ENCODE measurements around the gene DOCK1. TPM values are rescaled to one million over a fixed set of nuclear protein-coding genes. Genes with fewer than 3 reads are reported as not detected.

Gene DOCK1
- total and polyA plus RNA-seq, 2 donors from 2014 or later = 15.8 to 81.7 TPM

GRCh38 chr10:127125331-127125730, 220.1 kb downstream of the DOCK1 start:
- no peak for FAIRE-seq
- Histone ChIP-seq H3K27ac (ENCODE audit: low read depth in 2 of 2, low read length in 2 of 2) (no peak overlapping the region), H3K9me3 (ENCODE audit: control insufficient read depth in 2 of 3, insufficient read depth in 1 of 3, low read length in 3 of 3) (no peaks in the 10 kb centered on the region), H3K4me3 (ENCODE audit: low read length in 3 of 3) (no peak overlapping the region), H3K27me3 (ENCODE audit: control insufficient read depth, insufficient read depth, low read length) (no peaks in the 10 kb centered on the region), H3K4me1 (ENCODE audit: control insufficient read depth in 2 of 3, insufficient read depth in 2 of 3, low read depth in 1 of 3, low read length in 3 of 3) (no peaks in the 10 kb centered on the region), H3K9ac (ENCODE audit: low read length in 3 of 3) (no peak overlapping the region), H3K36me3 (ENCODE audit: control insufficient read depth in 2 of 3, insufficient read depth in 3 of 3, low read length in 3 of 3) (peaks cover 3 to 13% (median 4%) of the 10 kb centered on the region in 3 donors)
- no peak for DNase-seq
- intact Hi-C loops (cut with DNase I) = no loop called here
- no peak for TF ChIP-seq CTCF (IDR thresholded peaks at IDR 0.05; ENCODE audit: borderline replicate concordance, extremely low read depth, insufficient read depth)

GRCh38 chr10:127127822-127128221, 222.6 kb downstream of the DOCK1 start:
- Histone ChIP-seq H3K36me3 (ENCODE audit: control insufficient read depth in 2 of 3, insufficient read depth in 3 of 3, low read length in 3 of 3) (peaks cover 4 to 13% (median 8%) of the 10 kb centered on the region in 3 donors), H3K27me3 (ENCODE audit: control insufficient read depth, insufficient read depth, low read length) (no peaks in the 10 kb centered on the region)
- intact Hi-C loops (cut with DNase I) = no loop called here

GRCh38 chr10:127129104-127129503, 223.9 kb downstream of the DOCK1 start:
- DNase-seq (no peak), FAIRE-seq (no peak)
- Histone ChIP-seq H3K4me3 (ENCODE audit: low read length in 3 of 3) (no peak overlapping the region), H3K4me1 (ENCODE audit: control insufficient read depth in 2 of 3, insufficient read depth in 2 of 3, low read depth in 1 of 3, low read length in 3 of 3) (no peaks in the 10 kb centered on the region), H3K27ac (ENCODE audit: low read depth in 2 of 2, low read length in 2 of 2) (no peak overlapping the region), H3K36me3 (ENCODE audit: control insufficient read depth in 2 of 3, insufficient read depth in 3 of 3, low read length in 3 of 3) (peaks cover 4 to 15% (median 8%) of the 10 kb centered on the region in 3 donors), H3K27me3 (ENCODE audit: control insufficient read depth, insufficient read depth, low read length) (no peaks in the 10 kb centered on the region), H3K9me3 (ENCODE audit: control insufficient read depth in 2 of 3, insufficient read depth in 1 of 3, low read length in 3 of 3) (no peaks in the 10 kb centered on the region), H3K9ac (ENCODE audit: low read length in 3 of 3) (no peak overlapping the region)
- intact Hi-C loops (cut with DNase I) = no loop called here
- TF ChIP-seq CTCF (IDR thresholded peaks at IDR 0.05; ENCODE audit: borderline replicate concordance, extremely low read depth, insufficient read depth) = no peak

More at GRCh38 chr10:127127822-127128221, 222.6 kb downstream of the DOCK1 start:
- no peak for TF ChIP-seq CTCF (IDR thresholded peaks at IDR 0.05; ENCODE audit: borderline replicate concordance, extremely low read depth, insufficient read depth)
- FAIRE-seq = no peak
- no peak overlapping the region for H3K9ac ChIP-seq (ENCODE audit: low read length in 3 of 3)
- no peak overlapping the region for H3K27ac ChIP-seq (ENCODE audit: low read depth in 2 of 2, low read length in 2 of 2)
- no peak for DNase-seq
- H3K4me3 ChIP-seq (ENCODE audit: low read length in 3 of 3) = no peak overlapping the region
- H3K9me3 ChIP-seq (ENCODE audit: control insufficient read depth in 2 of 3, insufficient read depth in 1 of 3, low read length in 3 of 3) = no peaks in the 10 kb centered on the region
- no peaks in the 10 kb centered on the region for H3K4me1 ChIP-seq (ENCODE audit: control insufficient read depth in 2 of 3, insufficient read depth in 2 of 3, low read depth in 1 of 3, low read length in 3 of 3)

- Histone ChIP-seq H3K27ac (ENCODE audit: low read depth in 2 of 2, low read length in 2 of 2) (no peak overlapping the region), H3K4me1 (ENCODE audit: control insufficient read depth in 2 of 3, insufficient read depth in 2 of 3, low read depth in 1 of 3, low read length in 3 of 3) (no peaks in the 10 kb centered on the region), H3K27me3 (ENCODE audit: control insufficient read depth, insufficient read depth, low read length) (no peaks in the 10 kb centered on the region), H3K36me3 (ENCODE audit: control insufficient read depth in 2 of 3, insufficient read depth in 3 of 3, low read length in 3 of 3) (peaks cover 2 to 15% (median 12%) of the 10 kb centered on the region in 3 donors), H3K4me3 (ENCODE audit: low read length in 3 of 3) (no peak overlapping the region), H3K9me3 (ENCODE audit: control insufficient read depth in 2 of 3, insufficient read depth in 1 of 3, low read length in 3 of 3) (no peaks in the 10 kb centered on the region), H3K9ac (ENCODE audit: low read length in 3 of 3) (no peak overlapping the region)
- intact Hi-C loops (cut with DNase I) = no loop called here
- FAIRE-seq (no peak), DNase-seq (no peak)
- TF ChIP-seq CTCF (IDR thresholded peaks at IDR 0.05; ENCODE audit: borderline replicate concordance, extremely low read depth, insufficient read depth) = no peak
Measured at GRCh38 chr10:127132451-127132850, 227.2 kb downstream of the DOCK1 start.
